CD4-positive, alpha-beta T cell treated with Interleukin-21 for 1 hour (primary cell): Measurements from ENCODE around the gene TRMT2B.
"Not testable (repeated sequence)": the region's sequence is repeated elsewhere in the genome, so short reads cannot be mapped to it uniquely, and the experiment has no call there.

Source experiments
- DNase-seq: peaks from one replicate; pipeline ENCODE4 v3.0.0-alpha.2; 2020

Gene TRMT2B

DNA sequence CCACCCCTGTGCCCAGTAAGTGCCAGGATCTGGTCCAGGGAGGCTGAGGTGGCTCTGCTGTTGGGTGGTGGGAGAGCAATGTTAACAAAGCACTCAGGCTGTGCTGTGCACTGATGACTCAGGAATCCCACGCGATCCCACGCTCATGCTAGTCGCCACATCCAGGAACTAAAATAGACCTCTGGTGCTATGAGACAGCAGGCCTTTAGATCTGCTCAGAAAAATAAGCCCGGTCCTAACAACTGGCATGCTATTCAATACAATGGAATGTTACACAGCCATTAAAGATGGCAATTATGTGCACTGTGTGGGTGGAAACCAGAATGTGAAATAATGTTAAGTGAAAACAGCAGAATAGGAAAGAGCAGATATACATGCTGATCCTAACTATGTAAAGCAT lies 56.4 kb downstream of the TRMT2B start:
- DNase-seq = no peak

DNA sequence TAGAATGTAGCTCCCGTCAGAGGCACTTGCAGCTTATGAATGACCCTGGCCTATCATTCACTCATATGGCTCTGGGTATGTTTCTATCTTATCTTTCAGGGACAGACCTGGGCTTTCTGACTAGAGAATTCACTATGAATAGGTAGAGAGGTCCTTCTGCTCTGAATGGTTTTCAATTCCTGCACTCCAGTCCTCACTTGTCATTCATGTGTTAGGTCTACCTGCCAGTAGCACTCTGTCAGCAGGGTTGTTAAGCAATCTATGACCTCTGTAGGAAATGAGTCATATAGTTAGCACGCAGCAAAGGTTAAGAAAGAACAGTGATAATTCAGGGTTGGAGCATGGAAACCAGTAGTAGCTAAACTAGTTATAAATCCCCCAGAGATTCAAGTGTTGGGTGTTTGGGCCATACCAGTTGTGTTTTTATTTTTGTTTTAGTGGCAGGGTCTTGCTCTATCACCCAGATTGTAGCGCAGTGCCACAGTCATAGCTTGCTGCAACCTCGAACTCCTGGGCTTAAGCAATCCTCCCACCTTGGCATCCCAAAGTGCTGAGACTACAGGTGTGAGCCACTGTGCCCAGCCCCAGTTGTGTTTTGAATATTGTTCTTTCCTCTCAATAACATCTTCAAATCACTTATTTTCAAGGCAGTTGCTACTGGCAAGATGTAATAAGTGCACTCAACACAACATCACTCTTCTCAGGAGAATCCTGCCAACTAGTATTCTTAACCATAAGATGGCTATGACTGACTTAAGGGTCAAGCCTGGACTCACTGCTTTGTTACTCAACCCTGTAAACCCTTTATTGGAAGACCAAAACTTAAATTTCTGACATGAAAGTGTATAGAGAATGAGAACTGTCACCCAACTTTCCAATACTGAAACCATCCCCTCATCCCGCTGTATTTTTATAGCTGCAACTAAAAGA lies 57.3 kb downstream of the TRMT2B start:
- DNase-seq = no peak

DNA sequence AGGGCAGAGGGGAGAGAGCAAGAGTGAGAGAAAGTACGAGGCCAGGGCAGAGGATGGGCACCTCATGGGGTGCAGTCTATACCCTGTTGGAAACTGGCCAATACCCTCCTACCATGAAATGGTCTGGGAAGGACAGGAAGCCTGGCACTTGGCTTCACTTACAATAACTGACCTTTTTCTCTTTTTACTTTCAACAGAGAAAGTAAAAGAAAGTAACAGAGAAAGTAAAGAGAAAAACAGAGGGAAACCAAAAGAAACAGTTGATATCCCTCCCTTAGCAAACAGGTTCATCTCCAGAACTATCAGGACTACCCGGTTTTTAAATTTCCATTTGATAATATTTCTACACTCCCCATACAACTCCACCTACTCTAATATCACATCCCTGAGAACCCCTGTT lies 61.8 kb downstream of the TRMT2B start:
- no peak for DNase-seq

DNA sequence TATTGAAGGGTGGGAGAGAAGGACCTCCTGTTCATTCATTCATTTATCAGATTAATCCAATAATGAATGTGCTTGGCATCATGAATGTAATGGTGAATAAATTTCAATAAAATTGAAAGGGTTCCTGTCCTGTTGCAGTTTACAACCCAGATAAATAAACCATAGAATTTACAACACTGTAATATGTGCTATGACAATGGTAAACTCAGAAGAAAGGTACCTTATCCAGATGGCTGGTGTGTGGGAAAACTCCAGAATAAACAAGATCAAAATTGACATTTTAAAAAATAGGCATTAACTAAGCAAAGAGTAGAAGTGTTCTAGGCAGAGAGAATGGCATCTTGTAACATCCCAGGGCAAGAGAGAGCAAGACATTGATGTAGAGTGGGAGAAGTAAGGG lies 67.1 kb downstream of the TRMT2B start:
- no peak for DNase-seq

DNA sequence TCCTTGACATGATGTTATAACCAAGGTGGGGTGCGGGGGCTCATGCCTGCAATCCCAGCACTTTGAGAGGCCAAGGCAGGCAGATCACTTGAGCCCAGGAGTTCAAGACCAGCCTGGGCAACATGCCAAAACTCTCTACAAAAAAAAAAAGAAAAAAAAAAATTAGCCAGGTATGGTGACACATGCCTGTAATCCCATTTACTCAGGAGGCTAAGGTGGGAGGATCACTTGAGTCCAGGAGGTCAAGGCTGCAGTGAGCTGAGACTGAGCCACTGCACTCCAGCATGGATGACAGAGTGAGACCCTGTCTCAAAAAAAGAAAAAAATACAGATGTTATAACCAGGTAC lies 70.4 kb downstream of the TRMT2B start:
- not testable (repeated sequence) for DNase-seq

DNA sequence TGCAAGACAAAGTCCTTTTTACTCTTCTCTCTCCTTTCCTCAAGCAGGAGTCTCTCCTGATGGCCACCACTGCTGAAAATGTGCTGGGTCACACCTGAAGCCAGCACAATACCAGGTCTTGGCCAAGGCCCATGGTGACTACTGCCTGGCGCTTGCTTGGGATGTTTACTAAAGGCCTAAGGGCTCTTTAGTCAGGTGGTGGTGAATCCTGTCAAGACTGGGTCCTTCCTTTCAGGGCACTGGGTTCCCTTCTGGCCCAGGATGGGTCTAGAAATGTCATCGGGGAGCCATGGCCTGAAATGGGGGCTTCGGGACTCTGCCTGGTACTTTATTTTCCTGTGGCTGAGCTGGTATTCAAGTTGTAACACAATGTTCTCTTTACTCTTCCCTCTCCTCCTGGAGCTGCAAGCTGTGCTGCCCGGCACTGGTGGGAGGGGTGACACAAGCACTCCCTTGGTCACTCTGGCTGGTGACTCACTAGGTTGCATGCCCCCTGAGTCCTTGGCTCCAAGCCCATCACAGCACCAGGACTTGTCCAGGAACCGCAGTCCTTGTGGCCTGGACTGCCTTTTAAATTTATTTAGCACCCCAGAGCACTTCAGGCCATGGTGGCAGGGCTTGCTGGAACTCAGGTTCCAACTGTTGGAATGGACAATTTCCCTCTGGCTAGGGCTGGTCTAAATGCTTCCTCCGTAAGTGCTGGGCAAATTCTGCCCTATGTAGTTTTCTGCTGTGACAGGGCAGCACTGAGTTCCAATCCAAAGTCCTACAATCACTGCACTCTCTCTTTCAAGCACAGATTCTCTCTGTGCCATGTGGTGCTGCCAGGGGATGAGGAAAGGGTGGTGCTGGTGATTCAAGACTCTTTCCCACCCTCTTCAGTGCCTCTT lies 71.1 kb downstream of the TRMT2B start:
- DNase-seq = no peak

DNA sequence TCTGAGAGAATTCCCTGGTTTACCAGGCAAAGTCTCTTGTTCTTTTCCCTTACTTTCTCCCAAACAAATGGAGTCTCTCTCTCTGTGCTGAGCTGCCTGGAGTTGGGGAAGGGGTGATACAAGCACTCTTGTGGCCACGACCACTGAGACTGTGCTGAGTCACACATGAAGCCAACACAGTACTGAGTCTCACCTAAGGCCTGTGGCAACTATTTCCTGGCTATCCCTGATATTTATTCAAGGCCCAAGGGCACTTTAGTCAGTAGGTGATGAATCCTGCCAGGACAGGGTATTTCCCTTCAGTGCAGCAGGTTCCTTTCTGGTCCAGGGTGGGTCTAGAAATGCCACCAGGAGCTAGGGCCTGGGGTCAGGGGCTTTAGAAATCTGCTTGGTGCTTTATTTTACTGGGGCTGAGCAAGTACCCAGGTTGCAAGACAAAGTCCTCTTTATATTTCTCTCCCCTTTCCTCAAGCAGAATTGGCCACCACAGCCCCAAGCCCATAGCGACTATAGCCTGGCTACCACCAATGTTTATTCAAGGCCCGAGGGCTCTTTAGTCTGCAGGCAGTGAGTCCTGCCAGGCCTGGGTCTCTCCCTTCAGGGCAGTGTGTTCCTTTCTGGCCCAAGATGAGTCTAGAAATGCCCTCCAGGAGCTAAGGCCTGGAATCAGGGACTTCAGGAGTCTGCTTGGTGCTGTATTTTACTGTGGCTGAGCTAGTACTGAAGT lies 71.9 kb downstream of the TRMT2B start:
- DNase-seq = no peak

DNA sequence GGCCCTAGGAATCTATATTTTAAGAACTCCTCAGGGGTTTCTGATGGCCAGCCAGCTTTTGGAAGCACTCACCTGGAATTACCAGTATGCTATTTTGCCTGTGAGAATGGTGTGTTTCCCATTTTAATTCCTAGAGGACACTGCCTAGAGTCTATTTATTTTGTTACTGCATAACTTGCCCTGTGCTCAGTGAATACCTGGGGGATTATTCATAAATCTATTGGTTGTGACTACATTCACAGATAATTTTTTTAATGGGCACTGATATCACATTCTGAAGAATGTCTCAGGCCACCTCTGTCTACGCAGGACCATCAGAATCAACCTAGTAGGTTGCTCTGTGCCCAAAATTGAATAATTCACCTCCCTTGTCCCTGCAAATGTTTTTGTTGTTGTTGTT lies 75.7 kb downstream of the TRMT2B start:
- no peak for DNase-seq

DNA sequence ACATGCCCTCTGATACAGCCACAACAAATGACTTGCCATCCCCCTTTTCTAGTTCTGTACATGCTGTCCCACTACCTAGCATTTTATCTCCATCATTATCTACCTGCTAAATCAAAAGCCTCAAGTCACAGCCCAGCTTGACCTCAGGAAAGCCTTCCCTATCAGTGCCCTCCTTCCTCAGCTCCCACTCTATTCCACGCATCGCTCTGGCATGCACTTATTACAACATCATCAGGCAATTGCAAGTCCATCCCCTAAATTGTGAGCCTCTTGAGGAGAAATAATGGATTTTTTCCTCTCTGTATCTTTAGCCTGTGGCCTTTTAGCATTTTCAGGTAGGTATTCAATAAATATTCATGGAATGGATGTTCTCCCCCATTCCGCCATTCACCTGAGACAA lies 76.7 kb downstream of the TRMT2B start:
- no peak for DNase-seq

DNA sequence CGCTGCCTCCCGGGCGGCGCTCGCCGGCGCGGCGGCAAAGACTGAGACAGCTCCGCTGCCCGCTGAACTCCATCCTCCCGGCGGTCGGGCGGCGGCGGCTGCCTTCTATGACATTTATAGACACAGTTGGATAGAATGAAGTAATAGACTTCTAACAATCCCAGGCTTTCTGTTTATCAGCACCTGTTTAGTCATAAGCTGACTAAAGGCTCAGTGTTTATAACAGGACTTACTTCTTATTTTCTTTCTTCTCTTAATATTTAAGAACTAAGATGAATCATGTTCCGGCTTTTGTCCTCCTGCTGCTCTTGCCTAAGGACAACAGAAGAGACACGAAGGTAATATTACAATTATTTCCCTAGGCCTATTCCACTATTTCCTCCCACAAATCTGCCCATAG lies 78.5 kb downstream of the TRMT2B start:
- no peak for DNase-seq

DNA sequence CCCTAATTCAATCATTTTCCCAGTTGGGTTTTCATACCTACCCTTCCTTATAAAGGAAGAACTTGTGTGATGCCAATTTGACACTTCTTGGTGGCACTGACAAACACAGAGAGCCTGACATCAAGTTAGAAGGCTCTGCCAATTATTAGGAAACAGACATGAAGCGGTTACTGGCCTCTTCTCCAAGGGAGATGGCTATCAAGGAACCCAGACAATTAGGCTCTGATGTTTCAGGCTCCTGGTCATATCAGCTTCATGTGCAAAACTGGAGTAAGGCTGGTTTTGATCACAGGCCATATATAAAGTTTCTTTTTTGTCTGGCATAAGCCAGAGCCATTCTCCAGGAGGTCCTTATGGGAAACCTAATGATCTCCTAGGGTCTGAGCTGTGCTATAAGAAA lies 82.0 kb downstream of the TRMT2B start:
- DNase-seq = no peak

DNA sequence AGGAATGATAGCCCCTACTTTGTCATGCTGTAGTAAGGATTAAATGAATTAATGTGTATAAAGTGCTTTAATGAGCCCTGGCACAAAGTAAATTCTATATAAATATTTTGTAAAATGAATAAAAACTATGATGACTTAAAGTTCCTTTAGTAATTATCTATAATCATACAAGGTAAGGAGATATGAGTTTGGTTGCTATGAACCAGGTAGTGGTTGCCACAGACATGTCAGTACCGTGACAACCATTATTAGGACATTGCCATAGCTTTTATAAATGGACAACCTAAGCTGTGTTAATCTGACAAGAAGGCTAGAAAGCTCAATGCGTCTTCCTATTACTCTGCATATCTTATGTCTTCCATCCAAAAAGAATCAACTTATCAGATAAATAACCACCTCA lies 82.5 kb downstream of the TRMT2B start, which contains the start of gene ARL13A:
Gene ARL13A, plus strand, starts transcription at position 301 of the 400 bp plus-strand sequence. CDS start 3,982 bp downstream, outside the sequence.
- no peak for DNase-seq

DNA sequence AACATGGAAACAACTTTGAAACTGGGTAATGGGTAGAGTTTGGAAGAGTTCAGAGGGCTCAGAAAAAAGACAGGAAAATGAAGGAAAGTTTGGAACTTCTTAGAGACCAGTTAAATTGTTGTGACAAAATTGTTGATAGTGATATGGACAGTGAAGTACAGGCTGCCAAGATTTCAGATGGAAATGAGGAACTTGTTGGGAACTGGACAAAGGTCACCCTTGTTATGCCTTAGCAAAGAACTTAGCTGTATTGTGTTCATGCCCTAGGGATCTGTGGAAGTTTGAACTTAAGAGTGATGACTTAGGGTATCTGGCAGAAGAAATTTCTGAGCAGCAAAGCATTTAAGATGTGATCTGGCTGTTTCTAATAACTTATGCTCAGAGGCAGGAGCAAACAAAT lies 87.5 kb downstream of the TRMT2B start:
- no peak for DNase-seq

DNA sequence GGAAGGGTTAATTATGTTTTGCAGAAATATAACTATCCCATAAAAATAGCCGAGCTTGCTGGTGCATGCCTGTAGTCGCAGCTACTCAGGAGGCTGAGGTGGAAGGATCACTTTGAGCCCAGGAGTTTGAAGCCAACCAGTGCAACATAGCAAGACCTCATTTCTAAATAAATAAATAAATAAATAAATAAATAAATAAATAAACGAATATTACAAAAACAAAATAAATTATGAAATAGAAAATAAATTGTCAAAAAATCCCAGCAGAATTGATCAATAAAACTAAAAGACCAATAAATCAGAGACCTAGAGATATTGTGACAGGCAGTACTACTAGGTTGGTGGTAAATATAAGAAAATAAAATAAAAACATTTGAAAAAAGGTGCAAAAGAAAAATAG lies 89.1 kb downstream of the TRMT2B start:
- no peak for DNase-seq
